Nephron progenitor cell (in vitro differentiated cells): Measurements from ENCODE around the gene CD244.

Experiments
- DNase-seq: peaks from one replicate; pipeline ENCODE4 v3.0.0; 2021
- H3K27ac Mint-ChIP-seq: 2 replicates; pipeline ENCODE4 v1.8.0; 2021; ENCODE audit warnings: mild to moderate bottlenecking, moderate library complexity, mixed read lengths
- H3K27me3 Mint-ChIP-seq: 2 replicates; pipeline ENCODE4 v1.8.0; 2021; ENCODE audit warnings: mild to moderate bottlenecking, low read depth, mixed read lengths; ENCODE audit not compliant: poor library complexity
- H3K36me3 Mint-ChIP-seq: 2 replicates; pipeline ENCODE4 v1.8.0; 2021; ENCODE audit warnings: low read depth, mixed read lengths
- H3K4me1 Mint-ChIP-seq: 2 replicates; pipeline ENCODE4 v1.8.0; 2021; ENCODE audit warnings: mixed read lengths
- H3K4me3 Mint-ChIP-seq: 2 replicates; pipeline ENCODE4 v1.8.0; 2021; ENCODE audit warnings: mild to moderate bottlenecking, moderate library complexity, mixed read lengths
- H3K9me3 Mint-ChIP-seq: 2 replicates; pipeline ENCODE4 v1.8.0; 2021; ENCODE audit warnings: mild to moderate bottlenecking, moderate library complexity, mixed read lengths
- CTCF ChIP-seq: fragments of 200-600 bp; sonication (generic); IDR thresholded peaks from 2 replicates; pipeline ENCODE4 v1.5.0; 2021; ENCODE audit warnings: antibody characterized with exemption

Gene CD244

GRCh38 chr1:160800645-160801408, 61.9 kb downstream of the CD244 start:
- no peaks in the 10 kb centered on the region for H3K4me1 Mint-ChIP-seq
- no peak for DNase-seq
- H3K27ac Mint-ChIP-seq: no peak overlapping the region
- H3K9me3 Mint-ChIP-seq: peaks cover 24% of the 10 kb centered on the region
- no peak for TF ChIP-seq CTCF
- no peaks in the 10 kb centered on the region for H3K36me3 Mint-ChIP-seq
- H3K4me3 Mint-ChIP-seq: no peak overlapping the region
- H3K27me3 Mint-ChIP-seq: peaks cover 7% of the 10 kb centered on the region

GRCh38 chr1:160800142-160800541, 62.5 kb downstream of the CD244 start:
- no peaks in the 10 kb centered on the region for H3K36me3 Mint-ChIP-seq
- peaks cover 17% of the 10 kb centered on the region for H3K9me3 Mint-ChIP-seq
- no peak overlapping the region for H3K27ac Mint-ChIP-seq
- no peak for TF ChIP-seq CTCF
- H3K4me1 Mint-ChIP-seq: no peaks in the 10 kb centered on the region
- H3K27me3 Mint-ChIP-seq: peaks cover 11% of the 10 kb centered on the region
- DNase-seq: no peak
- no peak overlapping the region for H3K4me3 Mint-ChIP-seq

- Mint-ChIP-seq H3K36me3 (no peaks in the 10 kb centered on the region), H3K27ac (no peak overlapping the region), H3K27me3 (peaks cover 11% of the 10 kb centered on the region), H3K4me1 (no peaks in the 10 kb centered on the region), H3K9me3 (peaks cover 12% of the 10 kb centered on the region), H3K4me3 (no peak overlapping the region)
- no peak for TF ChIP-seq CTCF
- no peak for DNase-seq
Observed at GRCh38 chr1:160799641-160800040, 63.0 kb downstream of the CD244 start.

- TF ChIP-seq CTCF: no peak
- Mint-ChIP-seq H3K36me3 (no peaks in the 10 kb centered on the region), H3K9me3 (peaks cover 5% of the 10 kb centered on the region)
Observed at GRCh38 chr1:160798439-160798838, 64.2 kb downstream of the CD244 start.

GRCh38 chr1:160797861-160798273, 64.8 kb downstream of the CD244 start:
- H3K27me3 Mint-ChIP-seq: peaks cover 11% of the 10 kb centered on the region

More at GRCh38 chr1:160798439-160798838, 64.2 kb downstream of the CD244 start:
- no peak overlapping the region for H3K4me3 Mint-ChIP-seq
- H3K4me1 Mint-ChIP-seq: no peaks in the 10 kb centered on the region
- H3K27ac Mint-ChIP-seq: no peak overlapping the region
- no peak for DNase-seq
- H3K27me3 Mint-ChIP-seq: peaks cover 11% of the 10 kb centered on the region

More at GRCh38 chr1:160797861-160798273, 64.8 kb downstream of the CD244 start:
- TF ChIP-seq CTCF: no peak
- Mint-ChIP-seq H3K36me3 (no peaks in the 10 kb centered on the region), H3K4me3 (no peak overlapping the region), H3K4me1 (no peaks in the 10 kb centered on the region), H3K9me3 (peaks cover 2% of the 10 kb centered on the region), H3K27ac (no peak overlapping the region)
- DNase-seq: no peak
